A549 (cell line): ENCODE results near the gene METAP2. TPM values are rescaled to one million over a fixed set of nuclear protein-coding genes. Genes with fewer than 3 reads are reported as not detected.

Experiments
- ATAC-seq, 2 experiments: fragments of 200-7000 bp in 1 of 2; fragments of >200 bp in 1 of 2; cut with Nextera tagmentation in 1 of 2; cut with Tn5 transposase in 1 of 2; 3 replicates each; pipeline versions ENCODE4 v1.8.0 to v1.9.1; 2018 to 2020; ENCODE audit warnings: mild to moderate bottlenecking in 1 of 2, moderate library complexity in 1 of 2
- CTCF ChIA-PET: fragments of 300-600 bp; sonication (Branson Sonifier 250); formaldehyde crosslinking; extraction: SDS; loops from one replicate; lab custom pipeline; 2021; ENCODE audit warnings: antibody characterized with exemption, inconsistent platforms; lab: Yijun Ruan, JAX
- POLR2A ChIA-PET: fragments of 350-600 bp; formaldehyde crosslinking; extraction: SDS; loops from one replicate; lab custom pipeline; 2021; ENCODE audit warnings: antibody characterized with exemption, inconsistent platforms; lab: Yijun Ruan, JAX
- DNase-seq, 2 experiments: peaks; one replicate each; pipeline versions ENCODE4 v3.0.0 to v3.0.0-alpha.2; 2011 to 2016; ENCODE audit warnings: low read depth in 1 of 2, low spot score in 1 of 2
- FAIRE-seq: peaks from 2 replicates; lab custom pipeline; 2011; peaks lifted over from hg19 to GRCh38; lab: Jason Lieb, UNC
- H3K27ac ChIP-seq, 2 experiments: fragments of >200 bp; sonication (Bioruptor Twin); formaldehyde crosslinking; 3 replicates each; pipeline ENCODE4 v1.5.1; 2016 to 2017
- H3K4me1 ChIP-seq: fragments of >200 bp; sonication (Bioruptor Twin); formaldehyde crosslinking; 3 replicates; pipeline ENCODE4 v1.6.1; 2016
- H3K4me2 ChIP-seq: fragments of >200 bp; sonication (Bioruptor Twin); formaldehyde crosslinking; 3 replicates; pipeline ENCODE4 v1.6.1; 2016
- H3K4me3 ChIP-seq: fragments of >200 bp; sonication (Bioruptor Twin); formaldehyde crosslinking; 3 replicates; pipeline ENCODE4 v1.5.1; 2016
- H3K9me3 ChIP-seq: fragments of >200 bp; sonication (Bioruptor Twin); formaldehyde crosslinking; 3 replicates; pipeline ENCODE4 v1.6.1; 2016
- BCL3 ChIP-seq: fragments of >200 bp; sonication (Bioruptor Twin); formaldehyde crosslinking; IDR thresholded peaks from 3 replicates; pipeline ENCODE4 v1.6.1; 2016
- EHF ChIP-seq: fragments of 250-450 bp; sonication (Bioruptor Pico); IDR thresholded peaks from 2 replicates; pipeline ENCODE4 v1.5.0; 2020; ENCODE audit warnings: mild to moderate bottlenecking
- ELK1 ChIP-seq: fragments of 150-350 bp; IDR thresholded peaks from 2 replicates; pipeline ENCODE4 v1.6.1; 2014; ENCODE audit warnings: low read depth, mild to moderate bottlenecking, low read length
- EP300 ChIP-seq, 2 experiments: fragments of >200 bp; sonication (Bioruptor Twin); formaldehyde crosslinking; IDR thresholded peaks; 2 replicates in 1 of 2; 3 replicates in 1 of 2; pipeline ENCODE4 v1.6.1; 2016 to 2017
- FOXS1 ChIP-seq: fragments of 250-450 bp; sonication (Bioruptor Pico); IDR thresholded peaks from 2 replicates; pipeline ENCODE4 v1.5.0; 2020; ENCODE audit warnings: mild to moderate bottlenecking, moderate library complexity
- HES2 ChIP-seq: fragments of >200 bp; sonication (Bioruptor Twin); formaldehyde crosslinking; IDR thresholded peaks from 2 replicates; pipeline ENCODE4 v1.6.1; 2016
- HEYL ChIP-seq: fragments of 250-450 bp; sonication (Bioruptor Pico); IDR thresholded peaks from 2 replicates; pipeline ENCODE4 v1.8.0; 2021; ENCODE audit warnings: mild to moderate bottlenecking, moderate library complexity
- HMGXB4 ChIP-seq: fragments of 250-450 bp; sonication (Bioruptor Pico); IDR thresholded peaks from 2 replicates; pipeline ENCODE4 v1.5.0; 2021; ENCODE audit warnings: mild to moderate bottlenecking, moderate library complexity, borderline replicate concordance
- HOXB5 ChIP-seq: fragments of 250-450 bp; sonication (Bioruptor Pico); IDR thresholded peaks from 2 replicates; pipeline ENCODE4 v1.5.0; 2020; ENCODE audit warnings: mild to moderate bottlenecking, moderate library complexity
- JUN ChIP-seq, 2 experiments: fragments of >200 bp; sonication (Bioruptor Twin); formaldehyde crosslinking; IDR thresholded peaks; 2 replicates in 1 of 2; 3 replicates in 1 of 2; pipeline ENCODE4 v1.6.1; 2016 to 2017
- KDM1A ChIP-seq: fragments of 200-600 bp; sonication (generic); IDR thresholded peaks from 2 replicates; pipeline ENCODE4 v1.6.1; 2016; ENCODE audit warnings: low read depth, mild to moderate bottlenecking
- MAFK ChIP-seq: fragments of 450-650 bp; IDR thresholded peaks from 2 replicates; pipeline ENCODE4 v1.6.1; 2014; ENCODE audit not compliant: partially characterized antibody
- MAX ChIP-seq: IDR thresholded peaks from 2 replicates; pipeline ENCODE4 v1.6.1; 2012
- MAZ ChIP-seq: fragments of 150-350 bp; IDR thresholded peaks from 2 replicates; pipeline ENCODE4 v1.6.1; 2014; ENCODE audit warnings: antibody characterized with exemption, low read depth, low read length, borderline replicate concordance
- NFE2L2 ChIP-seq: fragments of 150-350 bp; conservative IDR thresholded peaks from 2 replicates; pipeline ENCODE4 v1.6.1; 2014; ENCODE audit warnings: low read length
- NPAS2 ChIP-seq: fragments of 250-450 bp; sonication (Bioruptor Pico); IDR thresholded peaks from 2 replicates; pipeline ENCODE4 v1.8.0; 2022; ENCODE audit warnings: mild to moderate bottlenecking, moderate library complexity, borderline replicate concordance
- PBX3 ChIP-seq: IDR thresholded peaks from 2 replicates; pipeline ENCODE4 v1.6.1; 2012
- PHF8 ChIP-seq: fragments of 200-600 bp; sonication (generic); IDR thresholded peaks from 2 replicates; pipeline ENCODE4 v1.6.1; 2016; ENCODE audit warnings: low read depth, mild to moderate bottlenecking, antibody characterized with exemption, moderate library complexity, borderline replicate concordance
- POLR2A ChIP-seq: IDR thresholded peaks from 2 replicates; pipeline ENCODE4 v1.6.1; 2012; ENCODE audit warnings: mild to moderate bottlenecking, low read length
- RARB ChIP-seq: fragments of 250-450 bp; sonication (Bioruptor Pico); IDR thresholded peaks from 2 replicates; pipeline ENCODE4 v1.8.0; 2021; ENCODE audit warnings: mild to moderate bottlenecking, moderate library complexity
- RCOR1 ChIP-seq: fragments of 150-350 bp; IDR thresholded peaks from 2 replicates; pipeline ENCODE4 v1.6.1; 2014; ENCODE audit warnings: antibody characterized with exemption, low read length, low read depth
- SREBF2 ChIP-seq: fragments of 450-650 bp; IDR thresholded peaks from 2 replicates; pipeline ENCODE4 v1.6.1; 2014; ENCODE audit warnings: mild to moderate bottlenecking, moderate library complexity
- USF2 ChIP-seq: fragments of 450-650 bp; IDR thresholded peaks from 2 replicates; pipeline ENCODE4 v1.6.1; 2014; ENCODE audit warnings: antibody characterized with exemption
- ZC3H11A ChIP-seq: fragments of 450-650 bp; IDR thresholded peaks from 2 replicates; pipeline ENCODE4 v1.6.1; 2014; ENCODE audit warnings: antibody characterized with exemption, mild to moderate bottlenecking
- ZFP36 ChIP-seq: fragments of 450-650 bp; IDR thresholded peaks from 2 replicates; pipeline ENCODE4 v1.6.1; 2014; ENCODE audit warnings: borderline replicate concordance; ENCODE audit not compliant: partially characterized antibody
- ZNF302 ChIP-seq: fragments of 250-450 bp; sonication (Bioruptor Pico); IDR thresholded peaks from 2 replicates; pipeline ENCODE4 v1.9.0; 2021; ENCODE audit warnings: inconsistent platforms, mild to moderate bottlenecking, moderate library complexity
- ZSCAN20 ChIP-seq: fragments of 250-450 bp; sonication (Bioruptor Pico); IDR thresholded peaks from 2 replicates; pipeline ENCODE4 v1.8.0; 2022; ENCODE audit warnings: mild to moderate bottlenecking, moderate library complexity
- WGBS: methylation state at CpG from one replicate; pipeline ENCODE4 v1.1.6; 2017; ENCODE audit errors: missing lambda C conversion rate; 5-methylcytosine and 5-hydroxymethylcytosine counted together
- polyA plus RNA-seq, 4 experiments: library from polyadenylated mRNA; depleted of rRNA in 3 of 4; stranded (reverse); fragments of >200 nt; fragmentation: RNase III in 1 of 4; extraction: RNeasy Plus Mini Kit Qiagen cat#74134 plus additional on column Dnase treatment in 1 of 4; gene quantifications; 2 replicates in 3 of 4; 3 replicates in 1 of 4; pipeline ENCODE4 v1.2.3, GENCODE V29; 2011 to 2017

METAP2 gene
- polyA plus RNA-seq, 2 of the 4 experiments (the other 2 are of a cell fraction): 205 to 219 TPM

GRCh38 chr12:95429172-95429510, 44.8 kb upstream of the METAP2 start:
- Histone ChIP-seq H3K9me3 (no peaks in the 10 kb centered on the region), H3K27ac (no peak overlapping the region), H3K4me3 (no peak overlapping the region), H3K4me2 (no peak overlapping the region), H3K4me1 (no peaks in the 10 kb centered on the region)
- WGBS: 82% methylated on average over 8 of the region's 8 CpGs
- ChIA-PET CTCF (interaction anchor here (1.1 to 1.3 kb wide), 2 partner anchors 9 to 392 kb away, joined by 3 to 5 read pairs; no protein-coding TSS in a partner anchor), POLR2A (interaction anchor here (0.6 kb wide), 1 partner anchor 40 kb away, joined by 6 read pairs; no protein-coding TSS in a partner anchor)
- FAIRE-seq (no peak), DNase-seq (no peak), ATAC-seq (no peak)
- TF ChIP-seq HOXB5 (CRISPR knock-in tag) (no peak), HES2 (no peak), MAX (no peak), FOXS1 (no peak), ZFP36 (no peak), ZNF302 (no peak), KDM1A (no peak), JUN (IDR thresholded peaks at IDR 0.05) (no peak), MAZ (no peak), POLR2A (no peak), SREBF2 (no peak), EP300 (IDR thresholded peaks at IDR 0.05) (no peak)
- TF ChIP-seq, all 56 proteins: peak for 0

- CTCF ChIA-PET: no interaction called here
- Histone ChIP-seq H3K27ac (no peak overlapping the region), H3K4me2 (no peak overlapping the region), H3K4me3 (no peak overlapping the region), H3K9me3 (no peaks in the 10 kb centered on the region), H3K4me1 (no peaks in the 10 kb centered on the region)
- POLR2A ChIA-PET: no interaction called here
- ATAC-seq: no peak; a peak in 1 of 6 replicates
- no peak for FAIRE-seq
- DNase-seq: no peak
- TF ChIP-seq ELK1 (no peak), ZFP36 (no peak), PBX3 (no peak), ZSCAN20 (CRISPR knock-in tag) (no peak), HES2 (no peak), PHF8 (no peak), RCOR1 (no peak), ZC3H11A (no peak), ZNF302 (no peak)
- WGBS: 75% methylated on average over 4 of the region's 4 CpGs
Observed at GRCh38 chr12:95431120-95431519, 42.8 kb upstream of the METAP2 start.

- DNase-seq (no peak), FAIRE-seq (no peak), ATAC-seq (no peak)
- WGBS: 50% methylated on average over 3 of the region's 3 CpGs
- no peak overlapping the region for H3K4me3 ChIP-seq
- CTCF ChIA-PET: no interaction called here
- no peaks in the 10 kb centered on the region for H3K9me3 ChIP-seq
- no peak overlapping the region for H3K27ac ChIP-seq
- H3K4me2 ChIP-seq: no peak overlapping the region
- POLR2A ChIA-PET: no interaction called here
- no peaks in the 10 kb centered on the region for H3K4me1 ChIP-seq
- TF ChIP-seq MAFK: no peak
- no peak for TF ChIP-seq NPAS2 (CRISPR knock-in tag)
- TF ChIP-seq ZFP36: no peak
- TF ChIP-seq MAX: no peak
- TF ChIP-seq EHF (CRISPR knock-in tag): no peak
- no peak for TF ChIP-seq BCL3
- no peak for TF ChIP-seq NFE2L2
- no peak for TF ChIP-seq HMGXB4 (CRISPR knock-in tag)
- TF ChIP-seq PBX3: no peak
- TF ChIP-seq USF2: no peak
- no peak for TF ChIP-seq RARB (CRISPR knock-in tag)
- no peak for TF ChIP-seq HEYL
Observed at GRCh38 chr12:95435355-95435754, 38.6 kb upstream of the METAP2 start.
